Raji (cell line): ENCODE results near the gene PCK1.

Experiments
- POLR2A ChIP-seq: IDR thresholded peaks from 2 replicates; pipeline ENCODE4 v1.6.1; 2011; ENCODE audit warnings: low read depth, low read length, control low read depth; ENCODE audit not compliant: insufficient read depth

The PCK1 gene

GRCh38 chr20:57529810-57530209 is 31.1 kb upstream of the PCK1 start:
- no peak for TF ChIP-seq POLR2A

- no peak for TF ChIP-seq POLR2A
Observed at GRCh38 chr20:57530327-57530981, 30.5 kb upstream of the PCK1 start.

DNA sequence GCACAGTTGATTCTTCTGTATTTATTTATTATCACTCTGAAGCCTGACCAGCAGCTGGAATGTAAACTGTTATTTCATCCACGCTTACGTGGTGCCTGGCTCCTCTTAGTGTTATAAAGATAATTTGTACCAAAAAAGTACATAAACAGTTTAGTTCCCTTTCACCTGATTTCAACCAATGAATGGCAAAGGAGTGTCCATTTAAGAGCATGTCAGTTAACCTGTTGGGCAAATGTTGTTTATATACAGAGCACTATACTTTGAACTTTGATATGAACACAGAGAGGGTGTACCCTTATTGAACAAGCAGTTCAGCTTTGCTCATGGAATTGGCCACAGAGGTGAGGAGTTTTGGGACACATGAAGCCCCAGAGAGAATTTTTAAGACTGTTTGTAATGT is 28.8 kb upstream of the PCK1 start:
- no peak for TF ChIP-seq POLR2A

- no peak for TF ChIP-seq POLR2A
Observed at GRCh38 chr20:57535297-57535696, 25.6 kb upstream of the PCK1 start.

GRCh38 chr20:57536120-57536708 is 24.7 kb upstream of the PCK1 start:
- TF ChIP-seq POLR2A, result no peak

- TF ChIP-seq POLR2A, result no peak
Observed at GRCh38 chr20:57536771-57537724, 23.9 kb upstream of the PCK1 start.

DNA sequence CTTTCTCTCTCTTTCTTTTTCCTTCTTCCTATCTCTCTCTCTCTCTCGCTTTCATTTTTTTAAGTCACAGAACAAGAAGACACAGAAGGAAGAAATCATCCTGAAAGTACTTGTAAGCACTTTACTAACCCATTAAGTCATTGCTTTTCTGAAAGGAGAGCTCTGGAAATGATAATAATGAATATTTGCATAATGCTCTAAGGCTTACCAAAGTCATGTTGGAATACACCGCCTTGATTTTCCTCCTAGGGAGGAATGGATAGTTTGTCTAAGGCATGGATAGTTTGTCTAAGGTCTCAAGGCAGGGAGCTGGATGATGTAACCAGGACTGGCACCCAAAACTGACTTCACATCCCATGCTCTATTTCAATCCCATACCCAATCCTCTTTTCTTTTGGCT is 23.1 kb upstream of the PCK1 start:
- TF ChIP-seq POLR2A, result no peak

DNA sequence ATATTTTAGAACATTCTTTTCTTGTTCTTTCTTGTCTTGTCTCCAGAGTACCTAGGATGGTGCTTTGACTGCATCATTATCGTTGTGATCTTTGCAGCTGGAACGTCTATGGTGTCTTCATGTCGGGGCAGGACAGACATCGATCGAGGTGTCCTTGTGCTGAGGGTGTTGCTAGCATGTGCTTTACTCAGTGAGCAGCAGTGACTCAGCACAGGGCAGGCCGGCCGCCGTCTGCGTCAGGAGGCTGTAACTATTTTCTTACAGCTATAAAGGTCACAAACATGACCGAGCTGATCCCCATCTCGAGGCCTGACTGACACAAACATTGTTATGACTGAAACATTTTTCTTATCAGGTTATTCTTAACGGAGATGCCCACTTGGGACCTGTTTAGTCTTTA is 21.0 kb upstream of the PCK1 start:
- no peak for TF ChIP-seq POLR2A

- no peak for TF ChIP-seq POLR2A
Observed at GRCh38 chr20:57540890-57541580, 19.9 kb upstream of the PCK1 start.

- no peak for TF ChIP-seq POLR2A
Observed at GRCh38 chr20:57543754-57544153, 17.2 kb upstream of the PCK1 start.

GRCh38 chr20:57544838-57545564 is 15.9 kb upstream of the PCK1 start:
- no peak for TF ChIP-seq POLR2A

DNA sequence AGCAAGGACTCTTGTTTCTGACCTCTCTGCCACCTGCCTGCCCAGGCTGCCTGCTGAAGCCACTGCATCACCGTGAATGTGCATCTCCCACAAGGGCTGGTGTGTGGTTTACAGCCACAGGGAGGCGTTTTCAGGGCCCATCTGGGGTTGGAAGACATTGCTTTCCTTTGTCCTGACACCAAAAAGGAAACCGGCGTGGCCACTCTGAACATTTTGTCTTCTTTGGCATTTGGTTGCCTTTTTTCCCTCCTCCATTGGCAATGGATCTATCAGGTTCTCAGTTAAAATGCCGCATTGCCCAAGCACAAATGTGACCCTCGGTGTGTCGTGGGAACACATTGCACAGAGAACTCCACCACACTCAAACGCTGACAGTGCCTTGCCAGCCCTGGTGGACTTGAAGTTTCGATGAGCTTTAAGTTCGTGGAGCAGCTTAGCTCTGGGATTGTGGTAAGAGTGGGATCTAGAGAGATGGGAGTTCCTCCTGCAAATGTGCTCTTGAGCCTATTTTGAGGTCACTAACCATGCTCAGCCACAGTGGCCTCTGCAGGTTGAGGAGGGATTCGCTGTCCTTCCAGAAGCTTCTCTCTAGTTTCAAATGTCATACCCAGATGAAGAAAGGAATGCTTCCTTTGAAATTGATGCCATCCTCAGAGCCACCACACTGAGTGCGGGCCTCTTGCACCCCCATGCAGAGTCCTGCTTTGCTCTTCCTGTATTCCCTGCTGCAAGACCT is 14.8 kb upstream of the PCK1 start:
- no peak for TF ChIP-seq POLR2A

- no peak for TF ChIP-seq POLR2A
Observed at GRCh38 chr20:57546956-57547649, 13.8 kb upstream of the PCK1 start.
